Stimulated activated naive CD8-positive, alpha-beta T cell treated with anti-CD3 and anti-CD28 coated beads, Interleukin-15, amount 100 ng/mL, for 72 hours (primary cell): ENCODE data around the gene MARCHF3.
"Not testable (repeated sequence)": the region's sequence is repeated elsewhere in the genome, so short reads cannot be mapped to it uniquely, and the experiment has no call there.

ENCODE experiments used
- ATAC-seq: fragments of 150-1000 bp; cut with Tn5 transposase; 2 replicates; pipeline ENCODE4 v1.10.0; 2021; ENCODE audit warnings: mild to moderate bottlenecking, moderate library complexity
- DNase-seq, 2 donors: peaks; one replicate each; pipeline ENCODE4 v3.0.0; 2021 to 2022
- H3K27ac Mint-ChIP-seq, 2 donors: one replicate each; pipeline ENCODE4 v1.8.0; 2022; ENCODE audit warnings: mild to moderate bottlenecking in 2 of 2, mixed read lengths in 2 of 2, moderate library complexity in 2 of 2
- H3K27me3 Mint-ChIP-seq: one replicate; pipeline ENCODE4 v1.8.0; 2022; ENCODE audit warnings: mixed read lengths
- H3K4me1 Mint-ChIP-seq: one replicate; pipeline ENCODE4 v1.8.0; 2022; ENCODE audit warnings: mild to moderate bottlenecking, mixed read lengths
- H3K4me3 Mint-ChIP-seq, 2 donors: one replicate each; pipeline ENCODE4 v1.8.0; 2022; ENCODE audit warnings: mild to moderate bottlenecking in 2 of 2, mixed read lengths in 2 of 2, moderate library complexity in 1 of 2
- H3K9me3 Mint-ChIP-seq, 2 donors: one replicate each; pipeline ENCODE4 v1.8.0; 2022; ENCODE audit warnings: mixed read lengths in 2 of 2

The MARCHF3 gene

DNA sequence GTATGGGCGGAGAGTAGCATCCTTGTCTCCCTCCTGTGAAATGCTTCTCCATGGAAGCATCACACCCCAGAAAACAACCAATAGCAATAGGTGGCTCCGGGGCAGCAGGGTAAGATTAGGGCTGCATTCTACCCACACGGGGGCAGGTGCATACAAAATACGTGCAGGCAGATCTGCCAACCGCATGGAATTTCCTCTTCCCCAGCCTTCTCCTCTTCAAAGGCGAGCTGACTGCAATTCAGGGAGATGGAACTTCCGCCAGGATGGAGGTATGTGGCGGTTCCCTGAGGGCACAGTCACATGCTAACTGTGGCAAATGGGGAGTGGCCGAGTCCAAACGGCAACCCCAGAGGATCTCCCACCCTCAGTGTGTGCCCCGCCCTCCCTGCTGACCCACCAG is 171.9 kb downstream of the MARCHF3 start:
- no peaks in the 10 kb centered on the region for H3K9me3 Mint-ChIP-seq
- H3K4me1 Mint-ChIP-seq, result peaks cover 17% of the 10 kb centered on the region
- H3K27me3 Mint-ChIP-seq, result no peaks in the 10 kb centered on the region
- no peak for DNase-seq
- ATAC-seq, result no peak
- no peak overlapping the region for H3K4me3 Mint-ChIP-seq
- H3K27ac Mint-ChIP-seq, result no peak overlapping the region

DNA sequence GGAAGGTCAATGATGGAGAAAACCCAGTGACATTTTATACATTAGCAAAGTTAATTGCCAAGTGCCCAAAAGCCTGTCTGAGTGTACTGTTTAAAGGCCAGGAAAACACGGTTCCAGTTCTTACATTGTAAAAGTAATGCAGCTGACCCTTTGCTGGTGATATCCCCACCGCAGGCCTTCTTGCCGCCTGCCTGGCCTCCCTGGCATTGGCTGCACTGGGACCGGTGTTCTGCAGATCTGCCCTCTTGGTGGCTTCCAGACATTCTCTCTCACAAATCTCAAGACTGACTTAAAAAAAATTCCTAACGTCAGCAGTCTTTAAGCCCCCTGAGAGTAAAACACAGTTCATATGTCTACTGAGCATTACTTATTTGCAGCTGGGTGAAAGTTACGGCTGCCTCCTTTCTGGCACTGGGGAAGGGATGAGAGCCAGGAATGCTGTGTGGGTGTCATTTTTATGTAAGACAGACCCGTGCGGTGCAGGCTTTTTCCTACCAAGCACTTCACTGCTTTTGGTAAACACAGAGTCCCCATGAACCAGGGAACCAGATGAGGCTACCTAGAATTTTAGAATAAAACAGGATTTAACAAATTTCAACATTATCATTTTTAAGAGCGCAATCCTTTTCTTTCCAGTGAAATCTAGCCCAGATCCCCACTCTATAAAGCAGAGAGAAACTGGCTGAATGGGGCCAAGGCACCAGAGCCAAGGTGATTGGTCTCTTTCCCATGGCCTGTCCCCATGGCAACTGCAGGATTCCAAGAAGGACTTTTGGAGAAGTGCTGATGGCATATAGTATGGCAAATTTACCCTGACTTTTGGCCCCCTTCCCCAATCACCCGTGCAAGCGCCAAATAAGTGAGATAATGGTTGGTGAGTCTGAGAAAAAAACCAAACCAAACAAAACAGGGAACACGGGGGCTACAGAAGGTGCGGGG is 172.6 kb downstream of the MARCHF3 start:
- Mint-ChIP-seq H3K27me3 (no peaks in the 10 kb centered on the region), H3K9me3 (no peaks in the 10 kb centered on the region), H3K27ac (no peak overlapping the region), H3K4me1 (peaks cover 24% of the 10 kb centered on the region), H3K4me3 (no peak overlapping the region)
- ATAC-seq (no peak), DNase-seq (no peak)

DNA sequence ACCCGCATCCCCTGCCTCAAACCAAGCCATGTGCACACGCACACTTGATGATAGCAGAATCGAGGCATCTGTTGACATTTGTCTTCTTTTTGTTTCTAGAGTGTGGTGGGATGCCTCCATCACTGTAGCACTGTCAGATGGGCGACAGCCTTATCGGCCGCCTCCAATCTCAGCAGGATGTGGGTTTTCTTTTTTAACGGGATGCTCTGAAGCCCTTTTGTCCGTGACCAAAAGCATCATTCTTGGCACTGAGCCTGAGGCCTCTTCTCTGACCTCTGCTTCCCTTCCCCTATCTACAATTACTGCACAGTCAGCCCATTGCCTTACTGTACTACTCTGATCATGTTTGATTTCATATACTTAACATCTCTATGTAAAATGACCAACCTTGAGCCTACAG is 175.1 kb downstream of the MARCHF3 start:
- Mint-ChIP-seq H3K27me3 (no peaks in the 10 kb centered on the region), H3K4me3 (peak overlapping the region; percentile 1 to 10), H3K4me1 (peaks cover 44% of the 10 kb centered on the region), H3K9me3 (no peaks in the 10 kb centered on the region), H3K27ac (no peak overlapping the region)
- DNase-seq, result no peak
- no peak for ATAC-seq

GRCh38 chr5:126854526-126855110 is 175.7 kb downstream of the MARCHF3 start:
- H3K27ac Mint-ChIP-seq, result no peak overlapping the region
- ATAC-seq, result peak; percentile 34

DNA sequence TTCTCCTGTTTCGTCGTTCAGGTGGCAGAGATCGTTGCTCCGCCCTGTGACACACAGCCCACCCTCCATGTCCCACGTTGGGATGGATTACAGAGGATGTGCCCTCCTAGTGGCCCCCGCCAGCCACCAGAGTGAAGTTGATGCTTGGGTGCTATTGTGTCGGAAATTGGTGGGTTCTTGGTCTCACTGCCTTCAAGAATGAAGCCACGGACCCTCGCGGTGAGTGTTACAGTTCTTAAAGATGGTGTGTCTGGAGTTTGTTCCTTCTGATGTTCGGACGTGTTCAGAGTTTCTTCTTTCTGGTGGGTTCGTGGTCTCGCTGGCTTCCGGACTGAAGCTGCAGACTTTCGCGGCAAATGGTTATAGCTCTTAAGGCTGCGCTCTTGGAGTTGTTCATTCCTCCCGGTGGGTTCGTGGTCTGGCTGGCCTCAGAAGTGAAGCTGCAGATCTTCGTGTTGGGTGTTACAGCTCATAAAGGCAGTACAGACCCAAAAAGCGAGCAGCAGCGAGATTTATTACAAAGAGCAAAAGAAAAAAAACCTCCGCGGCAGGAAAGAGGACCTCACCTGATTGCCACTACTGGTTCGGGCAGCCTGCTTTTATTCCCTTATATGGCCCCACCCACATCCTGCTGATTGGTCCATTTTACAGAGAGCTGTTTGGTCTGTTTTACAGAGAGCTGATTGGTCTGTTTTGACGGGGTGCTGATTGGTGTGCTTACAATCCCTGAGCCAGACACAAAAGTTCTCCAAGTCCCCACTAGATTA is 176.6 kb downstream of the MARCHF3 start:
- Mint-ChIP-seq H3K4me3 (peak overlapping the region; percentile 79 to 80), H3K4me1 (peaks cover 44% of the 10 kb centered on the region), H3K27ac (peak overlapping the region; percentile 34 to 70)
- peak; percentile 17 to 60 for DNase-seq
- H3K27me3 Mint-ChIP-seq, H3K9me3 Mint-ChIP-seq: not testable (repeated sequence)
- peak; percentile 67 for ATAC-seq

More at GRCh38 chr5:126854526-126855110, 175.7 kb downstream of the MARCHF3 start:
- peak overlapping the region; percentile 1 to 10 for H3K4me3 Mint-ChIP-seq
- DNase-seq, result no peak
- peaks cover 44% of the 10 kb centered on the region for H3K4me1 Mint-ChIP-seq
- no peaks in the 10 kb centered on the region for H3K27me3 Mint-ChIP-seq
- no peaks in the 10 kb centered on the region for H3K9me3 Mint-ChIP-seq

DNA sequence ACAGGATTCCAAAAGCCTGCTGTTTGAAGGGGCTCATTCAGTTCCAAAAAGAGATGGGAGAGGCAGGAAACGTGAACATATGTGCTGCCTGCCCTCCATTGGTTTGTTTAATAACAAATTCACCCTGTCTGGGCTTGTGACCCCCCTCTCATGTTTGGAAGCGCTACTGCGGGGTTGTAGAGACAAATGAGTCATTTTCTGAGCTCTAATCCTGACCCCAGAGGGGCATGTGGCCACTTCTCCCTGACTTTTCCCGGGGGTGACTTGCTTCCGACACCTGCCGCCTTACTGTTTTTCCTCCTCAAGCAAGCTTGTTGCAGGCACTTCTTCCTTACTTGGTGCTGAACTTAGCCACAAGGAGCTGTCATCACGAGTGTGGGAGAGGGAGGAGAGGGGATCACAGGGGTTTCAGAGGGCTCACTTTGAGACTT is 177.5 kb downstream of the MARCHF3 start:
- Mint-ChIP-seq H3K27ac (peak overlapping the region; percentile 59 to 75), H3K4me1 (peaks cover 44% of the 10 kb centered on the region), H3K9me3 (no peaks in the 10 kb centered on the region), H3K4me3 (peak overlapping the region; percentile 79 to 80), H3K27me3 (no peaks in the 10 kb centered on the region)
- DNase-seq (no peak), ATAC-seq (no peak)

GRCh38 chr5:126852091-126852571 is 178.2 kb downstream of the MARCHF3 start:
- DNase-seq, result no peak
- H3K27ac Mint-ChIP-seq, result peak overlapping the region; percentile 59 to 75
- H3K4me1 Mint-ChIP-seq, result peaks cover 44% of the 10 kb centered on the region
- no peaks in the 10 kb centered on the region for H3K9me3 Mint-ChIP-seq
- no peaks in the 10 kb centered on the region for H3K27me3 Mint-ChIP-seq
- peak; percentile 69 for ATAC-seq
- H3K4me3 Mint-ChIP-seq, result peak overlapping the region; percentile 37 to 80

- DNase-seq, result no peak
- ATAC-seq, result no peak
- no peak overlapping the region for H3K4me3 Mint-ChIP-seq
- H3K27ac Mint-ChIP-seq, result no peak overlapping the region
- H3K4me1 Mint-ChIP-seq, result peaks cover 44% of the 10 kb centered on the region
- no peaks in the 10 kb centered on the region for H3K9me3 Mint-ChIP-seq
- no peaks in the 10 kb centered on the region for H3K27me3 Mint-ChIP-seq
These were observed 178.8 kb downstream of the MARCHF3 start for GRCh38 chr5:126851501-126852011.

GRCh38 chr5:126849101-126849678 is 181.2 kb downstream of the MARCHF3 start:
- peaks cover 48% of the 10 kb centered on the region for H3K4me1 Mint-ChIP-seq
- H3K4me3 Mint-ChIP-seq, result no peak overlapping the region
- H3K27me3 Mint-ChIP-seq, result no peaks in the 10 kb centered on the region
- H3K9me3 Mint-ChIP-seq, result no peaks in the 10 kb centered on the region
- DNase-seq (no peak), ATAC-seq (no peak)
- no peak overlapping the region for H3K27ac Mint-ChIP-seq

DNA sequence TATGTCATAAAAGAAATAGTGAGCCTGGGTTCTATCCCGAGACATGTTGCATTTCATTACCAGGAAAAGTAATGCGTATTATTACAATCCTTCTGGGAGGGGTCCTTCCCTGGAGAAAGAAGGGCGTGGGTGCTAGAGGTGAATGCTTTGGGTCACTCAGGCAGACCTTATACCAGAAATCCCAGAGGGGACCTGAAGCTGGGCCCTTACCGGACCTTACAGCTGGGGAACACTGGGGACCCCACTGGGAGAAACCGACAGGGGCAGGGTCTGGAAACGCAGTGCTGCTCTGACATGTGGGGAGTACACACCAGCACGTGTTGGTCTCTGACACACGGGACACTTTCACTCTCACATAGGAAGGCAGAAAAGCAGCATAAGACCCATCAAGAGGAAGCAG is 182.1 kb downstream of the MARCHF3 start:
- H3K27ac Mint-ChIP-seq, result no peak overlapping the region
- peaks cover 49% of the 10 kb centered on the region for H3K4me1 Mint-ChIP-seq
- no peaks in the 10 kb centered on the region for H3K27me3 Mint-ChIP-seq
- ATAC-seq, result no peak
- H3K4me3 Mint-ChIP-seq, result no peak overlapping the region
- H3K9me3 Mint-ChIP-seq, result no peaks in the 10 kb centered on the region
- DNase-seq, result no peak

GRCh38 chr5:126847826-126848251 is 182.5 kb downstream of the MARCHF3 start:
- ATAC-seq, result no peak
- H3K27ac Mint-ChIP-seq, result peak overlapping the region in 1 of 2 donors; percentile 6
- H3K4me3 Mint-ChIP-seq, result no peak overlapping the region

DNA sequence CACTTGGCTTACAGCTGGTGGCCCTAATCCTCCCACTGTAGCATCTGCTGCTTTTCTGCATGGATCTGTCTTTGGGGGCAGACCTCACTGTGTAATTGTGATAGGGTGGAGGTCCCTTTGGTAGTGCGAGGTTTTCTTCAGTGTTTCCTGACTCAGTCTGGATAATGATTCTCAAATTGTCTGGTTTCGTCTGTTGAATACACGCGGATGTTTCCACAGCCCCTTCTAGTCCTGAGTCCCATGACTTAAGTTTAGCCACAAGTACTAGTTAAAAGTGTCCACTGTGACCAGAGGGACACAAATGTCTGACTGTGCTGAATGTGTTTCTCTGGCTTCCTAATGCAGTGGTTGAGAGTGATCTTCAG is 182.9 kb downstream of the MARCHF3 start:
- H3K27ac Mint-ChIP-seq, result no peak overlapping the region
- DNase-seq (no peak), ATAC-seq (no peak)
- H3K4me1 Mint-ChIP-seq, result peaks cover 42% of the 10 kb centered on the region
- H3K4me3 Mint-ChIP-seq, result no peak overlapping the region
- H3K27me3 Mint-ChIP-seq, result no peaks in the 10 kb centered on the region
- no peaks in the 10 kb centered on the region for H3K9me3 Mint-ChIP-seq

More at GRCh38 chr5:126847826-126848251, 182.5 kb downstream of the MARCHF3 start:
- Mint-ChIP-seq H3K4me1 (peaks cover 46% of the 10 kb centered on the region), H3K27me3 (no peaks in the 10 kb centered on the region), H3K9me3 (no peaks in the 10 kb centered on the region)
- no peak for DNase-seq

DNA sequence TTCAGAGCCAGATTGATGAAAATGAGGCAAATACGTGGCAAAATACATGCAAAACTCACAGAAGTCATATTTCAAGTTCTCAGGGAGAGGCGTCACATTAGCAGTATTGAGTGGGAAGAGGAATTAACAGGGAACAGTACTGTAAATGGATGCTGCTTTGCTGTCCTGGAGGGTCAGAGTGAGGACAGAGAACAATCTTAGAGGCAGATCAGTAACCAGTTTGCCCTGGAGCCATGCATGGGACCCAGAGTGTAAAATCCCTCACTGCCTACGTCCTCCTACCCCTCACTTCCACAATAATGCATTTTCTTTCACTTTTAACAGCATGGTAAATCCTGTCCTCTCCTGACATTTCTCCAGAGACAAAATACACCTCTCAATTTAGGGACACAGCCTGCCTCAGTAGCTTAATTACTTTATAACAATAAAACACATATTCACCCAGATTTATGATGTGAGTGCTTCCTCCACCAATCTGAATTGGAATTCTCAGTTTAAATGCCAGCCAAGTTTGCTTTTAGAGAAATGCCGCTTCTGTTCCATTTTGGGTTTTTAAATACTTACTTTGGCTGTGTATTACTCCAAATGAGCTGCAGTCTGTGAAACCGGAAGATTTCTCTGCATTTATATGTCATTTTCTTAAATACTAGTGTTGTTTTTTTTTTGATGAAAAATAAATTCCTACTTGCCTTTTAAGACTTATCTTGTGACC is 183.5 kb downstream of the MARCHF3 start:
- DNase-seq (no peak), ATAC-seq (no peak)
- H3K27me3 Mint-ChIP-seq, result no peaks in the 10 kb centered on the region
- no peak overlapping the region for H3K4me3 Mint-ChIP-seq
- no peak overlapping the region for H3K27ac Mint-ChIP-seq
- H3K4me1 Mint-ChIP-seq, result peaks cover 37% of the 10 kb centered on the region
- no peaks in the 10 kb centered on the region for H3K9me3 Mint-ChIP-seq

DNA sequence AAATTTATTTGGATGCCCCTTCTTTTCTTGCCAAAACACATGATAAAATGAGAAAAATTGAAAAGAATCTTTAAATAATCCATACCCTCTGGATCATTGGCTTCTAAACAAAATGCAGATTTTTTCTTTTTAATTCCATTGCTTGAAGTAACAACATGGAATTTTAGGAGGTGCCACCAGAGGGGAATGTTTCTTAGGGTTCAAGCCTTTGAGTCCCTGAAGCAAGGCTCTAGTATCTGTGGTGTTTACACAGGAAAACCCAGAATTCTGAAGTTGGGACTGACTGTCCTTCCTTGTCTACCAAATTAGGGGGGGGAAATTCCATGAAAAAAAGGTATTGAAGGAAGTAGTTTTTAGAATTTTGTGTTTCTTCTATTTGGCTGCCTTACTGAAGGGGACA is 184.0 kb downstream of the MARCHF3 start:
- Mint-ChIP-seq H3K4me3 (no peak overlapping the region), H3K4me1 (peaks cover 31% of the 10 kb centered on the region), H3K27me3 (no peaks in the 10 kb centered on the region), H3K9me3 (no peaks in the 10 kb centered on the region), H3K27ac (no peak overlapping the region)
- DNase-seq (no peak), ATAC-seq (no peak)
